Muscle of arm (tissue), 12 donors: Measurements from ENCODE around the gene ZNF394. TPM values are rescaled to one million over a fixed set of nuclear protein-coding genes. Genes with fewer than 3 reads are reported as not detected.

ENCODE experiments used
- DNase-seq: peaks from one replicate; pipeline ENCODE4 v3.0.0-alpha.2; 2013
- polyA plus RNA-seq, 12 donors: library from polyadenylated mRNA; unstranded; fragments of 120-200 nt; gene quantifications; one replicate each; pipeline ENCODE4 v1.2.1, GENCODE V29; 2013; ENCODE audit not compliant: insufficient read length in 12 of 12

Gene ZNF394
- polyA plus RNA-seq, 12 donors: 8.2 to 47.3 (median 9.8) TPM; not detected in 1

GRCh38 chr7:99498546-99498944 lies 1.5 kb downstream of the ZNF394 start:
- DNase-seq: no peak

GRCh38 chr7:99497766-99498545 lies 2.1 kb downstream of the ZNF394 start:
- no peak for DNase-seq

GRCh38 chr7:99493823-99494222 lies 6.3 kb downstream of the ZNF394 start:
- DNase-seq: no peak

GRCh38 chr7:99490878-99491277 lies 9.2 kb downstream of the ZNF394 start:
- no peak for DNase-seq

GRCh38 chr7:99489235-99489634 lies 10.8 kb downstream of the ZNF394 start:
- DNase-seq: no peak

- DNase-seq: no peak
Measured at GRCh38 chr7:99485094-99485493, 15.0 kb downstream of the ZNF394 start.

- DNase-seq: no peak
Measured at GRCh38 chr7:99478464-99479440, 21.3 kb downstream of the ZNF394 start.

GRCh38 chr7:99476107-99476506 lies 24.0 kb downstream of the ZNF394 start:
- DNase-seq: no peak

GRCh38 chr7:99473315-99473596 lies 26.8 kb downstream of the ZNF394 start:
- DNase-seq: peak; percentile 22

- DNase-seq: peak; percentile 95
Measured at GRCh38 chr7:99472561-99473314, 27.3 kb downstream of the ZNF394 start, which contains the start of gene ZNF789. ZNF789 (plus strand) TSS chr7:99472890; CDS start chr7:99476457, 3,567 bp downstream.

GRCh38 chr7:99469381-99470065 lies 30.6 kb downstream of the ZNF394 start:
- DNase-seq: no peak

GRCh38 chr7:99468336-99468918 lies 31.7 kb downstream of the ZNF394 start:
- DNase-seq: no peak

- no peak for DNase-seq
Measured at GRCh38 chr7:99465421-99465768, 34.7 kb downstream of the ZNF394 start.

GRCh38 chr7:99461221-99461620 lies 38.9 kb downstream of the ZNF394 start:
- no peak for DNase-seq

- DNase-seq: no peak
Measured at GRCh38 chr7:99460651-99461050, 39.4 kb downstream of the ZNF394 start.

GRCh38 chr7:99459087-99459486 lies 41.0 kb downstream of the ZNF394 start:
- no peak for DNase-seq

- DNase-seq: no peak
Measured at GRCh38 chr7:99457650-99458493, 42.2 kb downstream of the ZNF394 start.

GRCh38 chr7:99457050-99457649 lies 42.9 kb downstream of the ZNF394 start:
- no peak for DNase-seq

- no peak for DNase-seq
Measured at GRCh38 chr7:99456288-99456687, 43.8 kb downstream of the ZNF394 start.

GRCh38 chr7:99455874-99456273 lies 44.2 kb downstream of the ZNF394 start:
- DNase-seq: no peak
